Fibroblast of peridontal ligament (primary cell): ENCODE results near the gene ZNF827.

Source experiments
- DNase-seq: peaks from one replicate; pipeline ENCODE4 v3.0.0-alpha.2; 2010; ENCODE audit errors: extremely low read depth

ZNF827 gene

DNA sequence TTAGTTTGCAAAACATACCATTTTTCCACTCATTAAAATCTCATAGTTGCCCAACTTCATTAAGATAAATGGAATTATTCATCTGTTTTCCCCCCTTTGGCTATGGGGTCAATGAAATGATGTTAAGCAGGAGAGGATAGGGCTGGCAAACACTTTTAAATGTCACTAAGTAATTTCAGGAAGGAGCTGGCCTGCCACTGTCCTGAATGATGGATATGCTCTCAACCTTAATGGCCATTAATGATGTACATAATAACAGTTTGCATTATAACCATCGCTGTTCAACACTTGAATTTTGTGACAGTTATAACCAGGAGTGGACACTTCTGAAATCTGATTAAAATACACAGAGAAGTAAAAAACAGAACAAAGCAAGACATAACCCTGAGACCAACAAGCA lies 181.4 kb downstream of the ZNF827 start:
- DNase-seq, result no peak

DNA sequence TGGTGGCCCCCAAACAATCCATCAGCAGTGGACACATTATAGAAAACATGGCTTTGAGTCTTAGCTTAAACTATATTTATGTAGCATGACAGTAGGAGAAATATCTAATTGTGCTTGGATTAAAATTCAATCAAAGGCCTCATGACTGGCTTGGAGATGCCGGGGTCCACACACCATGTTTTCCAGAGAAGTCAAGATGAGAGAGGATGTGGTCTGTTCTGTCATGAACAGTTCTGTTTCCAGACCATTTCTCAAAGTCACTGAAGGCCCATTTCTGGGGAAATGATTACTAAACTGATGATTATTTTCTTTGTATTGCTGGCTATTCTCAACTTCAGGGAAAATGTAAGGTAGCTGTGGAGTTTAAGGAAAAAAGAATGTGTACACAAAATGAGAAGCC lies 182.4 kb downstream of the ZNF827 start:
- no peak for DNase-seq

DNA sequence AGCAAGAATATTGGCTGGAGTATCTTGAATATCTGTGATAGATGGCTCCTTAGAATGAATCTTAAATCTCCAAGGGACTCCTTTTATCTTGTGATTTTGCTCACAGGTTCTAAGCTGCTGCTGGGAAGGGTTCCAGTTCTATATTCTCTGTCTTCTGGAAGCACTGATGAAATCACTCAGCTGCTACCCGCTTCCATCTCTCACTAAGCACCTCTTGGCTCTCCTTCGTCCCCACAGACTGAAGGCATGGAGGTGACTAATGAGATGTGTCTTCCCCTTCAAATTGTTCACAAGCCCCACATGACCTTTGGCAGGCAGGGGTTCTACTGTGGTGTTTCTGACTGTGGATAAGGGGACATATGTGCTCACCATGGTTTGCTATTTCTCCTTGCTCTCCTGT lies 182.8 kb downstream of the ZNF827 start:
- DNase-seq, result no peak

DNA sequence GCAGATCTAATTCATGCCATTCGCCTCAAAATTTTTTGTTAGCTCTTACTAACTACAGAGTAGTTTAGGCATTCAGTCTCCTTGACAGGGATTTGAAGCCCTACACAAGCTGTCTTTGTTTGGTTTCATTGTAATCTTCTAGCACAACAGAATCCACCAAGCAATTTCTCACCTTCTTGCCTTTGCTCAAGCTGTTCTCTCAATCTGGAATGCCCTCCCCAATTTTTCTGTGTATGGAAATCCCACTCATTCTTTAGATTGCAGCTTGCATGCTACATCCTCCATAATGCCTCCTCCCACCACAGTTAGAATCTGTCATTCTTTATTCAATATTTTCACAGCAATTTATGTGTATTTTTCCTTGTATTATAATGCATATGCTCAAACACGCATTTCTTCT lies 195.0 kb downstream of the ZNF827 start:
- DNase-seq, result no peak

DNA sequence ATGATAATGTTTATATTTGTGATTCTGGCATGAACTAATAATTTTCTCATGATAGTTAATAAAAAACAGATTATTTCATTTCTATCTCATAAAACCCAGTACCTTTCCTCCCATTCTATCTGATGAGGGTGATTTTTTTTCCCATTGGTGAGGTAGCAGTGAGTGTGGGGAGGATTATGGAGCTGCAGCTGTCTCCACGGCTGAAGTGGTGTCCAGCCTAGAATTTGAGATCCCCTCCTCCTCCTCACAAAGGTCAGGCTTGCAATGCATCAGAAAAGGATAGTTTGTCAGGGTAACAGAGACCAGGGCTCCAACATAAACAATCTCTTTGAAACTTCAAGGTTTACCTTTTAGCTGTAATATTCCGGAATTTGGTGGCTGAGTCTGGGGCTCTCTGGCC lies 197.8 kb downstream of the ZNF827 start:
- DNase-seq, result no peak

DNA sequence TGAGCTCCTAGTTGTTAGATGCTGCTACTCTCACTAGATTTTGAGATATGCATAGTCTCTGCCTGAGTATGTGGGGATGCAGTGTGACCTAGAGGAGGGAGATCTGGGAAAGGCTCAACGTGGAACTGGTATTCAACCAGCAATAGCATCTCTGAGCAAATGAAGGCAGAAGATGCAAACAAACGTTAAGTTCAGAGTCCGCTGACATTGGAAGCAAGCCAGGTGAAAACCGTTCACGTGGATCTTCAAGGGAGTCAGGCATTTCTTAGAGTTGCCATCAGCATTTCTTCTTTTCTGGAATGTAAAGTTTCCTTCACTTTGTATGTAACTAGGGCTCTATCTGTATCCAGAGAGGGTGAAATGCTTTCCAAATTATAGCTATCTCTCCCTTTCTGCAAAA lies 198.8 kb downstream of the ZNF827 start:
- peak; percentile 33 for DNase-seq

DNA sequence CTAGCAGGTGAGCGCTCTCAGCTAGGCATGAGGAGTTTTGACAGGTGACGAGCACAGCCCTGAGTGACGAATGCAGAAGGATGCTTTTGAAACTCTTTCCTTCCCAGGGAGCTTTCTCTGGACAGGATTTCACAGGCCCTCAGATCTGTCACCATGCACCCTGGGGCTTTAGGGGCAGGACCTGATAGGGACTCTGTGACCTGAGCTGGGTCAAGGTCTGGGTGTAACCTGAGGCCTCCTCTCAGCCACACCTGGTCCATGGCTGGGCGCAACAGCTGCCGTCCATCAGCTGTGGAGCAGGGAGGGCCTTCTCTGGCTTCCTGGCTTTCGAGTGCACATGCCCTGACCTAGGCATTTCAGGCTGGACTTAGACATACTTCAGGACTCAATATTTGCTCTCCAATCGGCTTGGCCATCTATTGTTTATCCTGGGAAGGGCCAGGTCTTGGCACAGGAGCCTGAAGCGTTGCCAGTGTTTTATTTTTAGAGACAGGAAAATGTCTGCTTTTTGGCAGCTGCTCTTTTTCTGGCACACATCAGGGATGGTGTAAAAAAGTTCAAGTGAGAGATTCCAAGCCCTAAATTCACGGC lies 202.3 kb downstream of the ZNF827 start:
- peak; percentile 47 for DNase-seq

DNA sequence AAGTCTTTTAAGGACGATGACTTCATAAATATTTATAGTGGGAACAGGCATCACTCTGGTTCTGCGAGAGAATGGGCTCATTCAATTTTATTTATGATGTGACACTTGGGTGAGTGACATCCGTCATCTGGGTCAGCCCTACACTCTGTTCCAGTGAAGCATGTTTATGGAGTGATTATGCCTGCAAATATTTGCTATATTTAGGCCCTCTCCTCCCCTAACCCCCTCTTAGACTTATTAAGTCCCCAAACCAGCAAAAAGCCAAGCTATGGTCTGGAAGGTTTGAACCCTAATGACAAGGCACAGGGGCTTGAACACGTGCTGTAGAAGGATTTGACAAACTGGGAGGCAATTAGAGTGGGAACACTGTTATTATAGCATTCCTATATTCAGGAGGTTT lies 202.8 kb downstream of the ZNF827 start:
- DNase-seq, result no peak

DNA sequence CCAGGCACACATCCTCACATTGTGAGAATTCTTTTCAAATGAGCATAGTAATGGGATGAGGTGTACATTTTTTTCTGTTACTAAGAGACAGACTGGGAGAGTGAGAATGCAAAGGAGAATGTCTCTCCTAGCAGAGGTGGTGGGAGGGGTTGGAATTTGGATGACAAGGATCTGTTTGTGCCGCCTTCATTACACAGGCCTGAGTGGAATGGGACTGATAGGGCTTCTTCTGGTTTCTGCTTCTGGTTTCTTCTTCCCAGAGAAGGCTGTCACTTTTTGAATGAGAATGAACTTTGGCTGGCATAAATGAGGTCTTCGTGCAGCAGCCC lies 203.3 kb downstream of the ZNF827 start:
- peak; percentile 89 for DNase-seq

DNA sequence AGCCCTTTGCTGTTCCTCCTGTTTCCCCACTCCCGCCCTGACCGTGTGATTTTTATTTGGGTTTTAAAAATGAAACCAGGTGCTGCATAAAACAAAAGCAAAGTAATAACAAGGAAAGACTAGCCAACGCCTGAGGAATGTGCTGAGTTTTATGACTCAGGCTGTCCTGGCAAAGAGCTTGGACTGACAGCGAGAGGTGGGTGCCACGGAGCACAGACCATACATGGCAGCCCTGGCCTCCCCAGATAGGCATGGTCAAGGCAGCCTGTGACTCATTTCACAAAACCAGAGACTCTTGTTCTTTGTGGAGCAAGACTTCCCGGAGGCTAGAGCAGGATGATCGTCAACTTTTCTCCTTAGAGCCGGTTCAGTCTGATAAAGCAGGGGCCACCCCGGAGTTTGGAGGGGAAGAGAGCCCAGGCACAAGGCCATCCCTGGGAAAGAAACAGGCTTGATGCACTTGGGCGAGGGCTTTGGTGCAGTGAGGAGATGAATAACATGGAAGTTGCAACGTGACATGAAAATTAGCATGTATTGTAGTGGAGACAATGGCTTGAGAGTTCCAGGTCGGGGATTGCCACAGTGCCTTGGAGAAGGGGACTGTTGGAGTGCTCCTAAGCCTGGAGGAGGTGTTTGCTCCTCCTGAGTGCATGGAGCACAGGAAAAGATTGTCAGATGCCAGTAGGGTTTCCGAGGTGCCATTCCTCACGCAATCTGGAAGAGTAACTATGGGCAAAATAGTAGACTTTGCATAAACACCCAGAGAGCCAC lies 203.9 kb downstream of the ZNF827 start:
- peak; percentile 97 for DNase-seq

DNA sequence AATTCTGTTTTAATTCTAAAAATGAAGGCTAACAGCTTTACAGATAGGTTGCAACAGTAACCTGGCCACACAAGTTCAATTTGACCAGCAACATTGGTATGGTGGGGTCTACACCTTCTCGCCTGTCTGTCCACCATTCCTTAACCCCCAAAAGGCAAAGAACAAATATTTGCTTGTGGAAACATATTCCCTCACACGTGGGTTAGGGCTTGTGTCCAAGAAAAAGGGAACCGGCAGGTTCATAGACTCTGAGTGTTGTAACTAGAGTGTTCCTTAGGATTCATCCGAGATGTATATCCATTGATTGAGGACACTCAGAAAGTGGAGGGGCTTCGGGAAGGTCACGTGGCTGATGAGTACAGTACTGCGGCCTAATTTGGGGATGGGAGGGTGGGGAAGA lies 204.6 kb downstream of the ZNF827 start:
- DNase-seq, result peak; percentile 29

DNA sequence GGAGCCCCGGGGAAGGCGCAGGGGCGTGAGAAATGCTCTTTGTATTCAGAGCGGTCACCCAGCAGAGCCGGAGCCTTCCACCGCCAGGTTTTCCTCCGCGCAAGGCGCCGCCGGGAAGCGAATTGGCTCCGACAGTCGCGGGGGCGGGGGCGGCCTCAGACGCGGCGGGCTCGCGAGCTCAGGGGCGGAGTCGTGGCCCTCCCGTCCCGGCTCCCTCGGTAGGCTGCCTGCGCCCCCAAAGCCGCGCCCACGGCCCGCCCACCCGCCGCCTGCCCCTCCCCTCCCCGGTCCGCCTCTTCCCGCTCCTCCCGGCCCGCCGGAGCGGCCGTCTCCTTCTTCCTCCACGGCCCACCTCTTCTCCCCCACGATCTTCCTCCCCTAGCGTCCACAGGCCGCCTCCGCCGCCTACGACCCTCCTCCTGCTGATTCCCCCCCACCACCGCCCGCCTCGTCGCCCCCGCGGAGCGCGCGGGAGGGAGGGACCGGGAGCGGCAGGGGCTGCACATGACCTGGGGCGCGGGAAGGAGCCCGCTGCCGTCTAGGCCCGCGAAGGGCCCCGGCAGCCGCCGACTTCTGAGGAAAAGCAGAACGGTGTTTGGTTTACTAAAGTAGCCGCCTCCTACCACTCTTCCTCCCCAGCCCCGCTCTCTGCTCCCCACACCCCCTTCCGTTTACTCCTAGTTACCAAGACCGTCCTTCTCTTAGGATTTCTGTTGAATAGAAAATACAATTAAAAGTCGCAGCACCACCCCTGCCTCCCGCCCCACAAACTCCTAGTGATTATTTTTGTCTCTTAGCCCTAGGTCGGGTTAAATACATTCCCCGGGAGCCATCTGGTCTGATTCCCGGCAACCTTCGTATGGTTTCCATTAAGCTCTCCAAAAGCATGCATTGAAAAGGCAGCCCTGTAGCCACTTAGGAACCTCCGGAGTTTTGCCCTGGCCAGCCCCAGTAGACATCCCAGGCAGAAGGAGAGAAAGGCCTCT lies 205.4 kb downstream of the ZNF827 start:
- DNase-seq, result peak; percentile 95

DNA sequence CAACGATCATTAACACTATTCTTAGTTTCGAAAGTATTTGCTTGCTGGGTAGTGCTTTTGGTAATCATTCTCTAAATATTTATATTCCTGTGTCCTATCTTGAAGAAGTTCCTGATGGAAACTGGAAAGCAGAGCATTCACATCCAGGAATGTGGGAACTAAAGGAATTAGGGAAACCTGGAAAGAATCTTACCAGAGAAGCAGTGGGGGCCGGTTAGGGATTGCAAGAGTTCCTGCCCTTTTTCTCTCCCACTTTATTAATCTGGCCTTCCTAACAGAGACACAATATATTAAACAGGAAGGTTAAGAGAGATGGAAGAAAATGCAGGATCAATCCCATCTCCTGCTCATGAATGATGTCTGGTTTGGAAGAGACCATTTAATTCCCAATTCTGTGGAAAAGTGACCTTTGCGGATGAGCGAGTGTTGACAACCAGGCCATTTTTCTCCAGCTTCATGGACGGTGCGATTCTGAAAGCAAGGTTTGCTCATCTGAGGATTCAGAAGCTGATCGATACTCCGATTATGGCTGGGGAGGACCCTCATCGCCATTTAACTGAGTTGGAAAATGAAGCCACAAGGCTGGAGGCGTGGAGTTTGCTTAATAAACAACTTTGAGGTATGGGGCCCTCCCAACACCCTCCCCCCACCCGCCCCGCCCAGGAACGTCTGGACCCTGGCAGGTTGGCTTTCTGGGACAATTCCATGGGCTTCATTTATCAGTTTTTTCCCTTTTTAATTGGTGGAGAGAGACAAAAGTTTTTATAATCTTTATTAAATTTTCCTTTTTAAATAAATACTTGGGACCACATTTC lies 206.4 kb downstream of the ZNF827 start:
- no peak for DNase-seq

DNA sequence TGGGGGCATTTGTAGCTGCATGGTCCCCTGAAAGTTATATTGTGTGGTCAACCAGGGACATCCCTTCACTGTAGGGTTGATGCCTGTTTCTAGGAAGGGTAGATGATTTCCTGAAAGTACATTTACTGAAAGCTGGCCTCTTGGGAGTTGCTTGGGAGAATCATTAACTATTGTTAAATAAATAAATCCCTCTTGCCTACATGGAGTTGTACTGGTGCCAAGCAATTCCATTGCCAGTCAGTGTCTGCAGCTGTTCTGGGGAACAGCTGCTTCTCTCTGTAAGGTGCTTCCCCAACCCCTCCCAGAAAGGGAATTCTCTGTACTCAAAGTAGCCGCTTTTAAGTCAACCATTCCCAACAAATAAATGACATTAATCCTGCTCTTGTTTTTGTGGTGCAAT lies 207.6 kb downstream of the ZNF827 start:
- DNase-seq, result peak; percentile 76

DNA sequence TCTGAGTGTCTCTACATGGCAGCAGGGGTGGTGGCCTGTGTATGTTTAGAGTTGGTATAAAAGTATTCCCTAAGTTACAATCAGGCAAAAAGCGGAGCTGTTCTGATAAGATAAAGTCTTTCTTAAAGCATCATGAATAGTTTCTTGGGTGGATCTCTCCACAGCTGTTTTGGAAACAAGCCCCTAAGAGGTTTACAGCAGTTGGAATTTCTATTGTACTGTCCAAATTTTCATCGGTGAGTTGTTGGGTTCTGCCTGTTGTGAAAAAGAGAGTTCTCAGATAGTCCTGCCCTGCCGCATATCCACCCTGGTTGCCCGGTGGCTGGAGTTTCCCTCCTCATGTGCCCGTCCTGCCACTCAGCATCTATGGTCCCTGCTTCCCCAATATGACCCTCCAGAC lies 208.6 kb downstream of the ZNF827 start:
- no peak for DNase-seq

DNA sequence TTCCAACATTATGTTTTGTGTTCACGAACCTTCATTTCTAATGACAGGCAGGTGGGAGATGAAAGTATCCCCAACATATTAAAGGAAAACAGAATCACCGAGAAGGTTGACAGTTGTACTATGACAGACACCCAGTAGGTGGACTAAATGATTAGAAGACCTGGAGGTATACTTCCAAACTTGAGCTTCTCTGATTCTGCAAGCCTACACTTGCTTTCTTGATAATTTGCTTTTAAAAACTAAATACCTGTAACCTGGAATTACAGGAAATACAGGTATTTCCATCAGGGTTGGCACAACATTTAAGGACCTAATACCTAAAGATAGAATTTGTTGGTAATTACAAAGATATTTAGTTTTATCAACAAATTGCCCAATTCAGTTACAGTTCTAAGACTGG lies 215.3 kb downstream of the ZNF827 start:
- DNase-seq, result no peak

DNA sequence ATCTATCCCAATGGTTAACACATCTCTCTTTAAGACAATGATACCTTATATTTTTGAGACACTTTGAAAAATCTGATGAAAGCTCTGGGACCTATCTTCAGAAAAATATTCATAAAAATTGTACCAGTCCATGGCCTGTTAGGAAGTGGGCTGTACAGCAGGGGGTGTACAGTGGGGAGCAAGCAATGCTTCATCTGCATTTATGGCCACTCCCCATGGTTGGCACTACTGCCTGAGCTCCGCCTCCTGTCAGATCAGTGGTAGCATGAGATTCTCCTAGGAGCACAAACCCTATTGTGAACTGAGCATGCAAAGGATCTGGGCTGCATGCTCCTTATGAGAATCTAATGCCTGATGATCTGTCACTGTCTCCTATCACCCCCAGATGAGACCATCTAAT lies 216.1 kb downstream of the ZNF827 start:
- no peak for DNase-seq

DNA sequence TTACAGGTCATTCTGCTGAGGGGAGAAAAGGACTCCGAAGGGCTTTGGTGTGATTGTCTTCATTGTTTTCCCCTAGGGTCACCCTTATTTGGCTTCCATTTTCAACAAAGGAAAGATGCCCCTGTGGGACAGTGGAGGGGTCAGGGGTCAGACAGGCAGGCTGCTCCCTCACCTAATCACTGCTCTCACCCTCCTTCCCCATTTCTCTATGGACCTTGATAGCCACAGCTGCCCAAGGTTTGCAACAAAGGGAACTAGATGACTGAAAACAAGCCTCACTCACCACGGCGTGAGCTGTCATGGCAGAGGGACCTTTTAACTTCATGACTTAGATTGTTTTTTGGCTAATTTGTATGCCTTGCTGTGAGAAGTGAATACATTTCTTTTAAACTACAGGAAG lies 218.0 kb downstream of the ZNF827 start:
- DNase-seq, result no peak

DNA sequence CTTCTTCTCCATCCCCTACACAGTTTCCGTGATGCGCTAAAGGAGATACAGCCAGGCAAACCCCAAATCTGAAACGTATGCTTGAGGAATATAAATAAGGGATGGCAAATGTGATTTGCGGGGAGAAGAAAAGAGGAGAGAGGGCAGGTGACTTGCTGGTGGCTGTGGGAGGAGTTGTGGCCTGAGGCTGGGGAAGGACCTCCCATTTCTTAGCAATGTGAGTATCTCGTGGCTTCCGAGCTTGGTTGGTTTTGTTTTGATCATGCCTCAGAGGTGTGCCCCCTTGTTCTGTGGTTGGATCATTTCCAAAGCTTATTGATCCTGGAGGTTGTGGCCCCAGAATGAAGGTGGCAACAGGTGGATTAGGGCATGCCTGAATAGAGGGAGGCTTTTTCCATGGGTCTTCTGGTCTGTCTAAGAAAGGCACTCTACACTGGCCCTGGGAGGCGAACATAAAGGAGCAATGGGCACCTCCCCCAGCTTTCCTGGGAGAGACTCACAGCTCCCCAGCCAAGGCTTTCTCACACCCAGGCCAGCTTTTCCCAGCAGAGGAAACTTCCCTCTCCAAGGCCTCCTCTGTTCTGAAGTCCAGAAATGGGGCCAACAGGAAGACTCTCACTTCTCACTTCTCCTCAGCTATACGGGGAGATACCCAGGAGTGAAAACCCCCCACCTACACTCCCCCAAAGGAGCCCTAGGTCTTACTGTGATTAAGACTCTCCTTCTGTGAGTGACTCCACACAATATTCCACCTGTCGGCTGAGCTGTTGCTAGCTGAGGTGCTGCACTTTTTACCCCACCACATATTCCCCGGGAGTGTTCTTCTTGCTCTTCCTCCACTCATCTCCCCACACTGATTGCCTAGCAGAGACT lies 218.6 kb downstream of the ZNF827 start:
- DNase-seq, result no peak

DNA sequence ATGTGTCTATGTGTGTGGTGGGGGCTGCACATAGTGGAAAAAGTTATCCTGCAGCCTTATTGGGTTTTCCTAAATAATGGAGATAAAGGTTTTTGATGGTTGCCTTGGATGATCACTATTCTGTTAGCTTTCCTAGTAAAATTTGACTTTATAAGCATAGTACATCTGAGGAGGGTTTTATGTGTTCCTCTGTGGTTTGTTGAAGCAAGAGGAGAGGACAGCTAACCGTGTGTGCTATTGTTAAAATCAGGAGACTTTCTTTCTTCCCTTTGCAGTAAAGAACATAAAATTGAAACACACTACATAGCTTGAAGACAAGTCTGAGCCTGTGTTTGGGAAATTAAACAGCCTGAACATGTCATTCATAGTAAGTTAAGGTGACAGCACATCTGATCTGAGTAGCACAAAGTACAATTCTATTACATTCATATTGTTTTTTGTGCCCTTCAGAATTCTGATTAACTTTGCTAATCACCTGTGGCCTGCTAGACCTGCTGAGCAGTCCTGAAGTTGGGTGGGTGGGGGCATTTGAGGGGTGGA lies 221.9 kb downstream of the ZNF827 start:
- DNase-seq, result no peak

DNA sequence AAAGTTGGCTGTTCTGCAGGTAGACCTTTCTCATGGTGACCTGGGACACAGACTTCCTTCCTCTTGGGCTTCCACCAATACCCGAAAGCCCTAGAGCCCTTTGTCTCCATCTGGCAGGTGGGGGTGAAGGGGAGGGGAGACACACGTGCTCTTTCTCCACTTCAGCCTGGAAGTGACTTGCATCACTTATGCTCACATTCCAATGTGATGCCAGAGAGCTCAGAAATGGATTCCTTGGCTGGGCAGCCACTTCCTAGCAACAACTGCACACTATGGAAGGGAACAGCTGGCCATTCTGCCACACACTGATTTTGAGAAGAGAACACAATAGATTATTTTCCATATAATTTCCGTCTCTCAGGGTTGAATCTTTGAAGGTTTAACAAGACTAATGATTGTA lies 222.4 kb downstream of the ZNF827 start:
- peak; percentile 78 for DNase-seq
